Kidney epithelial cell (primary cell): ENCODE data around the gene ATP6V1G1. TPM values are rescaled to one million over a fixed set of nuclear protein-coding genes. Genes with fewer than 3 reads are reported as not detected.

ENCODE experiments used
- DNase-seq: peaks from one replicate; pipeline ENCODE4 v3.0.0-alpha.2; 2010; ENCODE audit warnings: low read depth
- H3K27me3 ChIP-seq: 2 replicates; pipeline ENCODE4 v1.6.0; 2011; ENCODE audit warnings: low read length; ENCODE audit not compliant: control insufficient read depth, insufficient read depth
- H3K36me3 ChIP-seq: 2 replicates; pipeline ENCODE4 v1.5.1; 2011; ENCODE audit warnings: low read length; ENCODE audit not compliant: control insufficient read depth, insufficient read depth
- H3K4me3 ChIP-seq: 2 replicates; pipeline ENCODE4 v1.5.1; 2011; ENCODE audit warnings: low read depth, mild to moderate bottlenecking, control low read depth, low read length
- CTCF ChIP-seq: IDR thresholded peaks from 2 replicates; pipeline ENCODE4 v1.5.1; 2011; ENCODE audit warnings: mild to moderate bottlenecking, moderate library complexity, low read length, control low read depth, inconsistent platforms; ENCODE audit not compliant: insufficient read depth, poor library complexity, severe bottlenecking
- total RNA-seq: library from RNA; depleted of rRNA; stranded (reverse); fragments of >200 nt; gene quantifications from 2 replicates; pipeline ENCODE4 v1.2.3, GENCODE V29; 2015

ATP6V1G1 gene
- total RNA-seq, 1 donor from 2014 or later = 392 TPM

GRCh38 chr9:114549697-114550330 lies 37.8 kb upstream of the ATP6V1G1 start:
- DNase-seq = no peak
- Histone ChIP-seq H3K27me3 (no peaks in the 10 kb centered on the region), H3K36me3 (no peaks in the 10 kb centered on the region), H3K4me3 (no peak overlapping the region)
- TF ChIP-seq CTCF = no peak

DNA sequence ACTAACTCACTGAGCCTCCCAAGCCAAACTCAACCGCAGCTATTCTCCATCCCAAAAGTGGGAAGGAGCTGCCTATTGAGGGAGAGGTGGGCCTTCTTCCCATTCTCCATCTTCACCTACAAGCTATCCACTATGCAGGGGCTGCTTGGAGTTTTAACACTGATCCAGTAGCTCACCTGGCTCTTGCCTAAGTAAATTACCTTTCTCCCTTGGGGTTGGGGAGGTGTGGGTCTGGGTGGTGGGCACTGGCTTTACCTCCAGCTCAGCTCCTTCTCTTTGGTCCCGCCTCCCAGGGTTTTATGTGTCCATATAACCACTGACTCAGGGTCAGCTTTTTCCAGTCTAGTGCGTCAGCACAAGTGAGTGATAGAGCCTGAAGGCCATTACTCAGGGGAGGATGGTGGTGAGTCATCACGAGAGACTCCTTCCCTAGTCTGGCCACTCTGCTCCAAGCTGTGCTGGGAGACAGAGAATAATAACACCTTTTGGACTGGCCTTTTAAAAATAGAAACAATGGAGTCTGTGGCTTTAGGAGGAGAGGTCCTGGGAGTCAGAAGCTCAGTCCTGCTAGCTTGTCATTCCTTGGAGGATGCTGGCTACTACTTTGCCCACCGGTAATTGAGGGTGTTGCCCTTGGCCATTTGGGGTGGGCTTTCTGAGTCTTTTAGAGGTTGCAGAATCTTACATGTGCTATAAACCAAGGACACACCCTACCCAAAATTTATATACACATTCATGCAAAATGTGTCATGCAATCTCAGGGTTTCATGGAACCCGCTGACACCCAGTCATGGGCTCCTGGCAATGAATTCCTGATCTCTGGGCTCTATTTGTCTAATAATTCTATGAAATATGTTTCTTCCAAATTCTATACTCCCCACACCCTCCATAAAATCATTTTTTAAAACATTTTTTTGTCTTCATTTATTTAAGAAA lies 35.6 kb upstream of the ATP6V1G1 start:
- peak; percentile 98 for DNase-seq
- Histone ChIP-seq H3K27me3 (no peaks in the 10 kb centered on the region), H3K36me3 (no peaks in the 10 kb centered on the region), H3K4me3 (no peak overlapping the region)
- no peak for TF ChIP-seq CTCF

DNA sequence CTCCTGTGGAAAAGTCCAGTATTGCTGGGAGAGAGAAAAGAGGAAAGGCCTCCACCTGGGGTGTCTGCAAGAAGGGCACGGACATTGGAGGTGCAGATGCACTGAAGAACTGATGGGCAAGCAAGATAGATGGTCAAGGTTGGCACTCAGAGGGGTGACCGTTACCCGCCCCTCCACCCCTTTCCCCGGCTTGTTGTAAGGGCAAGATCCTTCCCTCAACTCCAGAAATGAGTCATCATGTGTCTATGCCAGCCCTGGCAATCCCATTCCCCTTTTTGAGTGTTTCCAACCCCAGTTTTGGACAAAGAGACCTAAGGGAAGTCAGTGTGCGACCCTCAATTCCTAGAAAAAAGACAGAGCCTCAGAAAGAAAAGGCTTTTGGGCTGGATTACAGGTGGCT lies 34.9 kb upstream of the ATP6V1G1 start:
- no peak for TF ChIP-seq CTCF
- DNase-seq = no peak
- Histone ChIP-seq H3K4me3 (no peak overlapping the region), H3K36me3 (no peaks in the 10 kb centered on the region), H3K27me3 (no peaks in the 10 kb centered on the region)

DNA sequence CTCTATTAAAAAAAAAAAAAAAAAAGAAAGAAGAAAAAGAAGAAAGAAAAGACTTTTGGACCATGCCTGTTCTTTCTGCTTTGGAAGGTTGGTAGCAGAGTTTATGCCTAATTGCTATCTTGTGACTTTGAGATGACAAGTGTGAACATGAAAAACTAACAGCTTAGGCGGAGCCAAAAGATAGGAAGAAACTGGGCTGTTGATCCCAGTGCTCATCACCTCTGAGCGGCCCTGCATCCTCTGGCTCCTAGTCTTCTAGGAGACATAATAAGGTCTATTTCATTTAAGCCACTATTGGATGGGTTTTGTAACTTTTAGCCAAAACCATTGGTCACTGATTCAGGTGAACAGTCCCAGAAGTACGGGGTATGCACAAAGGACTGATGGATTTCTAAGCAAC lies 34.4 kb upstream of the ATP6V1G1 start:
- Histone ChIP-seq H3K4me3 (no peak overlapping the region), H3K27me3 (no peaks in the 10 kb centered on the region), H3K36me3 (no peaks in the 10 kb centered on the region)
- TF ChIP-seq CTCF = no peak
- DNase-seq = no peak

DNA sequence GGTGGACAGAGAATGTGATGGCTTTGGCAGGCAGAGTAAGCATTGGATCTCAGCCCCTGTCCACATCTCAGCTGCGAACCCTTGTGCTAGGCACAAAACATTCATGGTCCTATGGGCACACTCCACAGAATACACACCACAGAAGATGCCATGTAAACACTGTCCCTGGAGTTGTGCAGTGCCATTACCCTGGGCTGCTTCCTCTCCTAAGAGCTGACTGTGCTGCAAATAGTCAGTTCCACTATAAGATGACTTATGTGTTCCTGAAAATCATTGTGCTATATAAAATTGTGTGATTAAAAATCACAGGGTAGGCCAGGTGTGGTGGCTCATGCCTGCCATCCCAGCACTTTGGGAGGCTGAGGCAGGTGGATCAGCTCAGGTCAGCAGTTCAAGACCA lies 31.9 kb upstream of the ATP6V1G1 start:
- no peak overlapping the region for H3K4me3 ChIP-seq
- TF ChIP-seq CTCF = no peak
- H3K27me3 ChIP-seq = no peaks in the 10 kb centered on the region
- H3K36me3 ChIP-seq = no peaks in the 10 kb centered on the region
- DNase-seq = no peak
